Fibroblast of mammary gland (primary cell): ENCODE results near the gene ARTN.

Source experiments
- DNase-seq: peaks from one replicate; pipeline ENCODE4 v3.0.0-alpha.2; 2010; ENCODE audit warnings: low read depth
- H3K4me3 ChIP-seq: 2 replicates; pipeline ENCODE4 v1.5.1; 2011; ENCODE audit warnings: low read depth, mild to moderate bottlenecking, low read length, moderate library complexity; ENCODE audit not compliant: control insufficient read depth
- TF ChIP-seq, protein P1 (sequence below): conservative IDR thresholded peaks from 2 replicates; pipeline ENCODE4 v1.5.1; 2011; ENCODE audit warnings: low read depth, low read length, inconsistent platforms; ENCODE audit not compliant: control insufficient read depth, insufficient read depth

Gene ARTN

DNA sequence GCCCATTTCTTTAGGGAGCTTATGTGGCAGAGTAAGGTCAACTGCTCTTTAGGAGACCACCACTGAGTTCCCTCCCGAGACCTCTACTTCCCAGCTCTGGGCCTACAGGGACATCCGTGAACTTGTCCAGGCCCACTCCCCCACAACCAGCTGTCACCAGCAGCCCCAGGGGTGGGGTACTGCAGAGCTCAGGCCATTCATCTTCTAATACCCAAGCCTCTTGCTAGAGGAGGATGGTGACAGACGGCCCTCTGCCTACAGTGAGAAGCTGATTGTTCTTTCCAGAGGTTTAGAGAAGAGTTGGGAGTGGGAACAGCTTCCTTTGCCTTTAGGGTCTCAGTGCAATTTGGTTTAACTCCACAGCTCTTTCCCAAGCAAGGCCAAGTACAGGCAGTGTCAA lies 33.2 kb upstream of the ARTN start:
- no peak for DNase-seq
- TF ChIP-seq, protein P1, sequence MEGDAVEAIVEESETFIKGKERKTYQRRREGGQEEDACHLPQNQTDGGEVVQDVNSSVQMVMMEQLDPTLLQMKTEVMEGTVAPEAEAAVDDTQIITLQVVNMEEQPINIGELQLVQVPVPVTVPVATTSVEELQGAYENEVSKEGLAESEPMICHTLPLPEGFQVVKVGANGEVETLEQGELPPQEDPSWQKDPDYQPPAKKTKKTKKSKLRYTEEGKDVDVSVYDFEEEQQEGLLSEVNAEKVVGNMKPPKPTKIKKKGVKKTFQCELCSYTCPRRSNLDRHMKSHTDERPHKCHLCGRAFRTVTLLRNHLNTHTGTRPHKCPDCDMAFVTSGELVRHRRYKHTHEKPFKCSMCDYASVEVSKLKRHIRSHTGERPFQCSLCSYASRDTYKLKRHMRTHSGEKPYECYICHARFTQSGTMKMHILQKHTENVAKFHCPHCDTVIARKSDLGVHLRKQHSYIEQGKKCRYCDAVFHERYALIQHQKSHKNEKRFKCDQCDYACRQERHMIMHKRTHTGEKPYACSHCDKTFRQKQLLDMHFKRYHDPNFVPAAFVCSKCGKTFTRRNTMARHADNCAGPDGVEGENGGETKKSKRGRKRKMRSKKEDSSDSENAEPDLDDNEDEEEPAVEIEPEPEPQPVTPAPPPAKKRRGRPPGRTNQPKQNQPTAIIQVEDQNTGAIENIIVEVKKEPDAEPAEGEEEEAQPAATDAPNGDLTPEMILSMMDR, result no peak
- H3K4me3 ChIP-seq, result no peak overlapping the region

DNA sequence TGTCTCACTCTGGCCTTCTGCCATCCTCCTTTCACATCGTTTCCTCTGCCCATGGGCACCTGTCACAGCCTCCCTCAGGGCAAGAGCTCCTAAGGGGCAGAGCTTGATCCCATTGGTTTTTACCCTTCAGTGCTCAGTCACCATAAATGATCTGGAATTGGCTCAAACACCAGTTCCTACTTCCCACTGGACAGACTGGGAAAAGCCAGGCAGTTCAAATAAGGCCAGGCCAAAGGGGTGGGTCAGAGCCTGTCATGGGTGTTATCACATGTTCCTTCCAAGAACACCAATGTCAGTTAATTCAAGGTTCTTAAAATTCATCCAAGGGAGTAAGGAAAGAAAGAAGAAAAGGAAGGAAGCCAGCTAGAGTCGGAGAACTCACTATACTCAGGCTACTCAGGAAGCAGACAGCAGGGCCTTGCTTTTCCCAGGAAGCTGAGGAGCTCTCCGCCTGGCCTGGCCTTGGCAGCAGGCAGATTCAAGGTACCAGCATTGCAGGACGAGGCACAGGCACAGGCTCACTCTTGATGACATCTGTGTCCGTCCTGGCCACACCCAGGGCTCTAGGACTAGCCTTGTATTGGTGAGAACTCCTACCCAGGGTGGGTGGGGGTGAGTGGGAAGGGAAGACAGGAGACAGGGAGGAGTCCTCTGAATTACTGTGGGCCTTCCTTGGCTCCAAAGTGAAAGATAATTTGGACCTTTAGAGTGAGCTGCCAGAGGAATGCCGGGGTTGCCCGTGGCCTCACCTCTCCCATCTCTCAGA lies 32.2 kb upstream of the ARTN start:
- TF ChIP-seq, protein P1, result no peak
- no peak overlapping the region for H3K4me3 ChIP-seq

DNA sequence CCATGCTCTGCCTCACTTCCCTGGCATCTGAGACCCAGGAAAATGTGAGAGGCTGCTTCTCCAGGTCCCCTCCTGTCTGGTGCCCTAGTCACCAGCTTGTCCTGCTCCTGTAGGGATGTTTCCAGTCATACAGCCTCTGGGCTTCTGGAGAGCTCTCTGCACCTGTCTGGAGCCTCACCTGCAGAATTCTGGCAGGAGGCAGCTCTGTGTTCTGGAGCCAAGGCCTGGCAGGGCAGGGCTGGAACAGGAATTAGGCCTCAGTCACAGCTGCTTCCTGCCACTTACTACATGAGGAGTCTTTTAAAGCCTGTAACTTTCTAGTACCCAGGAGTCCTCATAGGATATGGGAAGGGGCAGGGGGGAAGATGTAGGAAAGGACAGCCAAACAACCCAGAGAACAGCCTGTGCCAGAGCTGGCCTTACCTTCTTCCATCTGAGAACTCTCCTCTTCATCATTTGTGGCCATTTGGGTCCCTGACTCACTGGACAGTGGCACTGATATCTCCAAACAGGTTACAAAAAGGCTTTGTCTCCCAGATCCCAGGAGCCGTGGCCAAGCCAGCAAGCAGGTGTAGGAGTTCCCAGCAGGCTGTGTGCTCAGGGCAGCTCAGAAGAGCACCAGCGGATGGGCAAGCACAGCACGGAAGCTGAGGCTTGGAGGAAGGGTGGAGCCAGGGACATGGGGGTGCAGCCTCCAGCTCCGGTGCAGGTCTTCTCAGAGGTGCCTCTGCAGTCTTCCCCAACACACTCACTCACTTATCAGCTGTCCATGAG lies 31.4 kb upstream of the ARTN start:
- DNase-seq, result no peak
- H3K4me3 ChIP-seq, result no peak overlapping the region
- TF ChIP-seq, protein P1, result no peak

More for the DNA sequence above, 32.2 kb upstream of the ARTN start:
- no peak for DNase-seq

DNA sequence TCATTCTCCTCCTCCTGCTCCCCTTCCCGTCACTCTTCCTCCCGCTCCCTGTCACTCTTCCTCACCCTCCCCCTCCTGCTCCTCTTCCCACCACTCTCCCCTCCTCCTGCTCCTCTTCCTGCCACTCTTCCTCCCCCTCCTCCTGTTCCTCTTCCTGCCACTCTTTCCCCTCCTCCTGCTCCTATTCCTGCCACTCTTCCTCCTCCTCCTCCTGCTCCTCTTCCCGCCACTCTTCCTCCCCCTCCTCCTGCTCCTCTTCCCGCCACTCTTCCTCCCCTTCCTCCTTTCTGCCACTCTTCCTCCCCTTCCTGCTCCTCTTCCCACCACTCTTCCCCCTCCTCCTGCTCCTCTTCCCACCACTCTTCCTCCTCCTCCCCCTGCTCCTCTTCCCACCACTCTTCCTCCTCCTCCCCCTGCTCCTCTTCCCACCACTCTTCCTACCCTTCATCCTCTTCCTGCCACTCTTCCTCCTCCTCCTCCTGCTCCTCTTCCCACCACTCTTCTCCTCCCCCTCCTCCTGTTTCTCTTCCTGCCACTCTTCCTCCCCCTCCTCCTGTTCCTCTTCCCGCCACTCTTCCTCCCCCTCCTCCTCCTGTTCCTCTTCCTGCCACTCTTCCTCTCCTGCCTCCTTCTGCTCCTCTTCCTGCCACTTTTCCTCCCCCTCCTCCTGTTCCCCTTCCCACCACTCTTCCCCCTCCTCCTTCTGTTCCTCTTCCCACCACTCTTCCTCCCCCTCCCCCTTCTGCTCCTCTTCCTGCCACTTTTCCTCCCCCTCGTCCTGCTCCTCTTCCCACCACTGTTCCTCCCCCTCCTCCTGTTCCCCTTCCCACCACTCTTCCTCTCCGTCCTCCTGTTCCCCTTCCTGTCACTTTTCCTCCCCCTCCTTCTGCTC lies 28.7 kb upstream of the ARTN start:
- TF ChIP-seq, protein P1, result no peak
- DNase-seq, result no peak
- H3K4me3 ChIP-seq, result no peak overlapping the region

DNA sequence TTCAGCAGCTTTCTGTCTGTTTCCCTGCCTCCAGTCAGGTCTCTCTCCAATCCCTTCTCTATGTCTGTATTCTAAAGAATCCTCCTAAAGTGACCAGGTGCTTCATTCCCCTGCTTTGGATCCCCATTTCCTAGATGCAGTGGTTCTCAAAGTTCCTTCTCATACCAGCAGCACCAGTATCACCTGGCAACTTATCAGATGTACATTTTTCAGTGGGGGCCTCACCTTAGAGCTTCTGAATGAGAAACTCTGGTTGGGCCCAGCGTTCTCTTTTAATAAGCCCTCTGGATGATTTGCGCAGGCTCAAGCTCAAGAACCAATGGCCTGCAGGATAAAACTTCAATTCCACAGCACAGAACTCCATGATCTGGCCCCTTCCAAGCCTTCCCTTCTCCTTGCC lies 25.4 kb upstream of the ARTN start:
- DNase-seq, result no peak
- TF ChIP-seq, protein P1, result no peak

DNA sequence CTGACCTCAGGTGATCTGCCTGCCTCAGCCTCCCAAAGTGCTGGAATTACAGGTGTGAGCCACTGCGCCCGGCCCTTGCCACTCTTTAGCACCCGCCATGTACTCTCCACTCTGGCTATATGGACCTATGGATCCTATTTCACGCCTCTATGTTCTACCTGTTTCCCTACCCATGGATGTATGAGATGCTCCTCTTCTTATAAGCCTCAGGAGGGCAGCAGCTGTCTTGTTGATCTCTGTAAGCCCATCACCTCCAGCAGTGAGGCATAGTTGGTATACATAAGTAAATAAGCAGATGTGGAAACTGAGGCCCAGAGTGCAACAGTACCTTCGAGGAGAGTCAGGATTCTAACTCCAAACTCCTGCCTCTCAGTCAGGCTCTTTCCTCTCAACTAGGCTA lies 24.7 kb upstream of the ARTN start:
- DNase-seq, result no peak
- TF ChIP-seq, protein P1, result no peak
- no peak overlapping the region for H3K4me3 ChIP-seq

More for the DNA sequence above, 25.4 kb upstream of the ARTN start:
- H3K4me3 ChIP-seq, result no peak overlapping the region
